ENCODE results near the gene VWC2L.

Gene VWC2L

DNA sequence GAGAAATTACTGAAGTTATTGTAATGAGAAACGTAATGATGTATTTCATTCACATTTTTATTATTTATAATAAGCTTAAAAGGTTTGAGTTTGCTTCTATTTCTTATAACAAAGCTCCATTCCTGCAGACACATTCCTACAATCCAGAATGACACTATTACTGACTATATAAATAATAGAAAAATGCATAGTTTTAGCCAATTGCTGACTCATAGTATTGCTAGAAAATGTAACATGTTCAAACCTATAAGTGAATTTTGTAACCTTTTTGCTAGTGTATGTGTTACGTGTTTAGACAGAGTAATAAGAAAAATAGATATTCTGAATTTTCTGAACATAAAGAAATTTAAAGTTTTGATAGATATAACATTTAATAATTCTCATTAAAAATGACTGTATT is 9.3 kb upstream of the VWC2L start:
- DNase-seq (ENCODE audit: insufficient read length, low spot score) (no peak), FAIRE-seq (no peak)
- TF ChIP-seq, protein P1, sequence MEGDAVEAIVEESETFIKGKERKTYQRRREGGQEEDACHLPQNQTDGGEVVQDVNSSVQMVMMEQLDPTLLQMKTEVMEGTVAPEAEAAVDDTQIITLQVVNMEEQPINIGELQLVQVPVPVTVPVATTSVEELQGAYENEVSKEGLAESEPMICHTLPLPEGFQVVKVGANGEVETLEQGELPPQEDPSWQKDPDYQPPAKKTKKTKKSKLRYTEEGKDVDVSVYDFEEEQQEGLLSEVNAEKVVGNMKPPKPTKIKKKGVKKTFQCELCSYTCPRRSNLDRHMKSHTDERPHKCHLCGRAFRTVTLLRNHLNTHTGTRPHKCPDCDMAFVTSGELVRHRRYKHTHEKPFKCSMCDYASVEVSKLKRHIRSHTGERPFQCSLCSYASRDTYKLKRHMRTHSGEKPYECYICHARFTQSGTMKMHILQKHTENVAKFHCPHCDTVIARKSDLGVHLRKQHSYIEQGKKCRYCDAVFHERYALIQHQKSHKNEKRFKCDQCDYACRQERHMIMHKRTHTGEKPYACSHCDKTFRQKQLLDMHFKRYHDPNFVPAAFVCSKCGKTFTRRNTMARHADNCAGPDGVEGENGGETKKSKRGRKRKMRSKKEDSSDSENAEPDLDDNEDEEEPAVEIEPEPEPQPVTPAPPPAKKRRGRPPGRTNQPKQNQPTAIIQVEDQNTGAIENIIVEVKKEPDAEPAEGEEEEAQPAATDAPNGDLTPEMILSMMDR (IDR thresholded peaks at IDR 0.05; ENCODE audit: insufficient read depth, missing control alignments), result no peak

DNA sequence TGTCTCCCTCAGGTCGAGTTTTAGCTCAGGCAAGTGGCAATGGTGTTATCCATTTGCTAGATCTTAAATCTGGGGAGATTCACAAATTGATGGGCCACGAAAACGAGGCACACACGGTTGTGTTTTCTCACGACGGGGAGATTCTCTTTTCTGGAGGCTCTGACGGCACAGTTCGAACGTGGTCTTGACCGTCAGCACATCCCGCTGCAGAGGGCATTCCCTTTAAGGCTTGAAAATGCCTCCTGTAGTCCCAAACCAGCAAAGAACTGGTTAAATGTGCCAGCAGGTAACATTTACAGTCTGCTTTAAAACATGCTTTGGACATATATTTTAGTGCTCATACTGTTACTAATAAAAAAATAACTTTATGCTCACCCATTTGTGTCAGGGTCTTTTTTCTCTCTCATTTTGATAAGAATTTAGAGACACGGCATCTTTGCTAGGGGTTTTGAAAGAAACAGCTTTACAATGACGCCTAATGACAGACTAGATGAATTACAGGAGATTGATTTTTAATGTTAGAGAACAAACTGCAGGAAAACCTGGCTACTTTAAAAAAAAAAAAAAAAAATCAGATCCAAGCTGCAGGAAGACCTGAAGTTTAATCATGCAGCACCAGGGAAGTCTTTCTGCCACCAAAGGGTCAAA is 602 bp upstream of the VWC2L start:
- TF ChIP-seq, protein P1 (IDR thresholded peaks at IDR 0.05; ENCODE audit: insufficient read depth, missing control alignments), result peak; percentile 22
- DNase-seq (ENCODE audit: insufficient read length, low spot score) (no peak), FAIRE-seq (no peak)

GRCh38 chr2:214412679-214413078 is 1.8 kb downstream of the VWC2L start:
- TF ChIP-seq, protein P1 (IDR thresholded peaks at IDR 0.05; ENCODE audit: insufficient read depth, missing control alignments), result no peak
- FAIRE-seq, result no peak

DNA sequence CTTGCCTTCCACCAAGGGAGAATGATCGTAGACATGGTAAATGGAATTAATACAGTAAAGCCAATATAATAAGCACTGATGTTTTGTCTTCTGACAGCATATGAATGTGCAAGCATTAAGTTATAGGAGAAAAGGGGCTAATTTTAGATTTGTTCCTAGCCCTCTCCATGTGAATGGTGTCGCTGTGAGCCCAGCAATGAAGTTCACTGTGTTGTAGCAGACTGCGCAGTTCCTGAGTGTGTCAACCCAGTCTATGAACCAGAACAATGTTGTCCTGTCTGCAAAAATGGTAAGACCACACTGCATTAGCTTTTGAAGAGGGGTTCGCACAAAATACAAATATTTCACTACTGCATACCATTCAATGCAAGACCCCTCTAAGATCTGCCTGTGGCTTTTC is 25.6 kb downstream of the VWC2L start:
- DNase-seq (ENCODE audit: insufficient read length, low spot score) (no peak), FAIRE-seq (no peak)
- TF ChIP-seq, protein P1 (IDR thresholded peaks at IDR 0.05; ENCODE audit: insufficient read depth, missing control alignments), result no peak

More at GRCh38 chr2:214412679-214413078, 1.8 kb downstream of the VWC2L start:
- no peak for DNase-seq (ENCODE audit: insufficient read length, low spot score)

DNA sequence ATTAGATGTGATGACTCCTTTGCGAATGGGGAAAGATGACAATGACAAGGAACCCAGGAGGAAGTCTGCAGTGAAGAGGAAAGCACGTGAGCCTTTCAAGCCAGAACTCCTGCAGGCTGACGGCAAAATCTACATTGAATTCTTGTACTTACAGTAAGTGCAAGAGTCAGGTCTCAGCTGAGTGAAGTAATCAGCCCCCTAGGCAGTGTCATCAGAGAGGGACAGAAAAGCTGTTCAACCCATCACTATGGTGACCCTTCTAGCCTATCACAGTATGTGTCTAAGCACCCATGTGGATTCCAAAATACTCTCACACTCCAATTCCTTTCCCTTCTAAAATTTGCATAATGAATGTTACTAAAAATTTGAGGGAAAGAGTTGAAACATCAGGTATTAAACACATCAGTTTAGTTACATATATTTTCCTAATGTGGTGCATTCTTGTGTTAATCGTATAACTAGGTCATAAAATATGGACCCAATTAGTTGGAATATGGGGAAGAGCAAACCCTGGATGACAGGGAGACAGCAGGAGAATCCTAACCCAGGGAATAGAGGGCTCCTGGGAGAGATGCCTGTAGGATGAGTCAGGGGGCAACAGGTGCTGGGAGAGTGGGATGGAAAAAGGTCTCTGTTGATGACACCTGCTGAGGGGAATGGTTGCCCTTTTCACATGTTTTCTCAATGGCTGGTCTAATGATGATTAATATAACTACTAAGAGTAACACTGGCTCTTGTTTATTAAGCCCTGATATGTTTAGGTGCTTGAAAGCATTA is 39.5 kb downstream of the VWC2L start:
- TF ChIP-seq, protein P1 (IDR thresholded peaks at IDR 0.05; ENCODE audit: insufficient read depth, missing control alignments), result no peak
- FAIRE-seq (no peak), DNase-seq (ENCODE audit: insufficient read length, low spot score) (no peak)

GRCh38 chr2:214451516-214452275 is 40.8 kb downstream of the VWC2L start:
- DNase-seq (ENCODE audit: insufficient read length, low spot score), result no peak
- TF ChIP-seq, protein P1 (IDR thresholded peaks at IDR 0.05; ENCODE audit: insufficient read depth, missing control alignments), result no peak
- FAIRE-seq, result no peak
